HG03175 (cell line): ENCODE measurements around the gene MYO3A.

Experiments
- ATAC-seq: cut with Tn5 transposase; IDR thresholded peaks from one replicate; pipeline ENCODE4 v1.9.1; 2021; ENCODE audit warnings: mild to moderate bottlenecking, moderate library complexity; ENCODE audit not compliant: unreplicated experiment

Gene MYO3A, protein sequence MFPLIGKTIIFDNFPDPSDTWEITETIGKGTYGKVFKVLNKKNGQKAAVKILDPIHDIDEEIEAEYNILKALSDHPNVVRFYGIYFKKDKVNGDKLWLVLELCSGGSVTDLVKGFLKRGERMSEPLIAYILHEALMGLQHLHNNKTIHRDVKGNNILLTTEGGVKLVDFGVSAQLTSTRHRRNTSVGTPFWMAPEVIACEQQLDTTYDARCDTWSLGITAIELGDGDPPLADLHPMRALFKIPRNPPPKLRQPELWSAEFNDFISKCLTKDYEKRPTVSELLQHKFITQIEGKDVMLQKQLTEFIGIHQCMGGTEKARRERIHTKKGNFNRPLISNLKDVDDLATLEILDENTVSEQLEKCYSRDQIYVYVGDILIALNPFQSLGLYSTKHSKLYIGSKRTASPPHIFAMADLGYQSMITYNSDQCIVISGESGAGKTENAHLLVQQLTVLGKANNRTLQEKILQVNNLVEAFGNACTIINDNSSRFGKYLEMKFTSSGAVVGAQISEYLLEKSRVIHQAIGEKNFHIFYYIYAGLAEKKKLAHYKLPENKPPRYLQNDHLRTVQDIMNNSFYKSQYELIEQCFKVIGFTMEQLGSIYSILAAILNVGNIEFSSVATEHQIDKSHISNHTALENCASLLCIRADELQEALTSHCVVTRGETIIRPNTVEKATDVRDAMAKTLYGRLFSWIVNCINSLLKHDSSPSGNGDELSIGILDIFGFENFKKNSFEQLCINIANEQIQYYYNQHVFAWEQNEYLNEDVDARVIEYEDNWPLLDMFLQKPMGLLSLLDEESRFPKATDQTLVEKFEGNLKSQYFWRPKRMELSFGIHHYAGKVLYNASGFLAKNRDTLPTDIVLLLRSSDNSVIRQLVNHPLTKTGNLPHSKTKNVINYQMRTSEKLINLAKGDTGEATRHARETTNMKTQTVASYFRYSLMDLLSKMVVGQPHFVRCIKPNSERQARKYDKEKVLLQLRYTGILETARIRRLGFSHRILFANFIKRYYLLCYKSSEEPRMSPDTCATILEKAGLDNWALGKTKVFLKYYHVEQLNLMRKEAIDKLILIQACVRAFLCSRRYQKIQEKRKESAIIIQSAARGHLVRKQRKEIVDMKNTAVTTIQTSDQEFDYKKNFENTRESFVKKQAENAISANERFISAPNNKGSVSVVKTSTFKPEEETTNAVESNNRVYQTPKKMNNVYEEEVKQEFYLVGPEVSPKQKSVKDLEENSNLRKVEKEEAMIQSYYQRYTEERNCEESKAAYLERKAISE (N-terminal part only)

DNA sequence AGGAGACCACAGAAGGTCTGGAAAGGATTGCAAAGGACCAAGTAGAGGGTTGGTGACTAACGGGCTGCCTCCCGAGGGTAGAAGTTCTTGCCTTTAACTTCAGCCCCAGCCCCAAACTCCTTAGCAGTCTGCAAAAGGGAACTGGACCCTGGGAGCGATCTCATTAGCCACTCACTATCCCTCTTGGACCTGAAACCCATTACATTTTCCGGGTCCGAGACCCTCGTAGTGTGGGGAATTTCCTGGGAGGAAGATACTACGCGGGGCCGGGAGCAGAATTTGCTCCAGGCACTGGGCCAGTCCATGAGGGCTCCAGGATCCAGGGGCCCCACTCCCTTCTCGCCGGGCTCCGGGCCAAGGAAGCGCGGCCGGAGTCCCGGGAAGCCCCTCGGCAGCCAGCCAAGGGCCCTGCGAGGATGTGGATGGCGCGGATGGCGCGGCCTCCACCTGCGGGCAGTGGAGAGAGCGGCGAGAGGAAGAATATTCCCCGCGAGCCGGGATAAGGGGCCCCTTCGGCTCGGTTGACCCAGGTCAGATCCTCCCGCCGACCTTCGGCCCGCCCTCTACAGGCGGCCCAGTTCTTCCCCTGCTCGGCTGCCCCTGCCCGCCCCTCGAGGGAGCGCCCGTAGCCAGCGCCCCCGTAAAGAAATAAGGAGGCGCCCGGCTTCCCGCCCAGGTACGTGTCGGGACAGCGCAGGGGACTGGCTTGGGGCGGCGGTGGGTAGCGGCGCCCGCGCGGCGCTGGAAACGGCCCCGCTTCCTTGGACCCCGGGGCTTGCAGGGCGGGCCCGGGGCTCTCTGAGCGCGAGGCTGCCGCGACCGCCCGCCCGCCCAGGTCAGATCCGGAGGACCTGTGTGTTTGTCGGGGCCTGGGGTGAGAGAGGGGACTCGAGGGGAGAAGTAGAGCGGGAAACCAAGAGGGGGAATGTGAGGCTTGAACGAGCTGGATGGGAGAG lies at the start of gene MYO3A:
TSS of gene MYO3A (plus strand) at position 577 of the 956 bp plus-strand sequence. CDS start 17,882 bp downstream, outside the sequence.
- ATAC-seq, result no peak

DNA sequence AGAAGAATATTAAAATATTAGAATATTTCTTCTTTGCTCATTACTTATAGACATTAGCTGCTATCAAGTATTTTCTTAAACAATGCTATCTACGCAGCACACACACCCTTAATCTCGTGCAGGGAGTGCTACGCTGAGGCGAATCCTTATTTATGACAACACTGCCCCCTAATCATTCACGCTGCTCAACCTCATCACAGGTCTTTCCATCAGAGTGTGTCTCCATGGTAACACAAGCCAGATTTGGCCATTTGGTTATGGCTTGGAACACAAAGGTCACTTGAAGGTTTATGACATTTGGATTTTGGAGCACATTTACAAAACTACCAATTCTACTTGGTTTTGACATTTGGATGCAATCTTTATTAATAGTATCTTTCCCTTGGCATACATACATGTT lies 45.4 kb upstream of the MYO3A start:
- ATAC-seq, result no peak

DNA sequence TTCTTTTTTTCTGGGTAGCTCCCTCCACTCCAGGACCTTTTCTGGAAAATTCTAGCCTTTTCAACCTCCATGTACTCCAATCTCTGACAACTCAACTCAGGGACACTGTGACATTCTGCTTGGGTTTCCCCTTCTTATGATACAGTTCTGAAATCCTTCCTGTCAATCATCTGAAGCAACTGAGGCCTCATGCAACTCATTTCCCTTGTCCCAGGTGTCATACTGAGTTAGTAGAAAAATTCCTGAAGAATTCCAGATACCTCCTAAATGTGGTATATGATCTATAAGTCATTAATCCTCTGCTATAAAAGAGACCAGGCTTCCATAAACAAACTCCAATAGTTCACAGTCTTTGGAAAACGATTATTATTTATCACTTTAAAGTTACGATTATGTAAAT lies 43.0 kb upstream of the MYO3A start:
- no peak for ATAC-seq

DNA sequence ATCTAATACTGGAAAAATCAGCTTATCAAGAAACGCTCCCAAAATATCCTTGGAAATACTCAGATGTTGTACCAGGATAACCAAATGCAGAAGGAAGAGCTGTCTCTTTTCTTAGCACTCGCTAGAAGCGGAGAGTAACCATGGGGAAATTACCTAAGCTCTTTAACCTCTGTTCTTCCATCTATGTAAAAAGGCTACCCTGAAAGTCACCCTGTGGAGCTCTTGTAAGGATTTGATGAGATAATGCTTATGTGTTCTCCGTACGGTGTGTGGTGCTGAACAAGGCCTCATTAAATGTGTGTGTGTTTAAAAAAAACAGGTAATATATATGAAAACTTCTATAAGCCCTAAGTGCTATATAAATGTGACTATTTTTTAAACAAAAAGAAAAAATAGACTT lies 38.2 kb upstream of the MYO3A start:
- ATAC-seq, result no peak

DNA sequence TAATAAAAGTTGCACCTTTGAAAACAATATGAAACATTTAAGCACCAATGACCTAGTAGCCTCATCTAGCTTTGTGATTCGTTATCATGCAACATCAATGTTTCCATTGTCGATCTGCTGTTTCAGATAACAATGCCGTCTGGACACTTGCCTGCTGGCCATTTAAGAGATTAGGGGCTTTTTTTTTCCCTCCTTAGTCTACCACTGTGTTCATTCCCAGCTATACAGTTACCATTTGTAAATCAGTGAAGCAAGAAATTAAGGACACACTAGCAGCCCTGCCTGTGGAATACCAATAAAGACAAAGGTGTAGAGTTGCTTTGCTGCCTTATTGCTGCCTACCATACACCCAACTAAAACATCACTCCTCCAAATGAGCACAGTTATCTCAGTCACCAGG lies 37.6 kb upstream of the MYO3A start:
- no peak for ATAC-seq

DNA sequence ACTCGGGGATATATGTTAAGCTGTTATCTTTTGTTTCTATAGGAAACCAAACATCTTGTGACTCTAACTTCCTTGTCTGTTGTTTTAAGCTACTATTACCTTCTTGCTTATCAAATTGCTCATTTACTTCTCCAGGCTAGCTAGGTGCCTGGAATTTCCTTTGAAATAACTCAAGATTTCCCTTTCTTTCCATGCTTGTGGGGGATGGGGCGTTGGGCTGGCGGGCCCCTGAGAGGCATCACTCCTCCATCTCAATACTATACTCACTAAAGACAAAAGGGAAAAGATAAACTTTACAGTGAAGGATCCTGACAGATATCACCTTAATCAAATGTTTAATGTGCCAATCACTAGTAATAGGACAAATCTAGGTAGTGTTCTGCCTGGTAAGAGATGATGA lies 34.7 kb upstream of the MYO3A start:
- ATAC-seq, result no peak

DNA sequence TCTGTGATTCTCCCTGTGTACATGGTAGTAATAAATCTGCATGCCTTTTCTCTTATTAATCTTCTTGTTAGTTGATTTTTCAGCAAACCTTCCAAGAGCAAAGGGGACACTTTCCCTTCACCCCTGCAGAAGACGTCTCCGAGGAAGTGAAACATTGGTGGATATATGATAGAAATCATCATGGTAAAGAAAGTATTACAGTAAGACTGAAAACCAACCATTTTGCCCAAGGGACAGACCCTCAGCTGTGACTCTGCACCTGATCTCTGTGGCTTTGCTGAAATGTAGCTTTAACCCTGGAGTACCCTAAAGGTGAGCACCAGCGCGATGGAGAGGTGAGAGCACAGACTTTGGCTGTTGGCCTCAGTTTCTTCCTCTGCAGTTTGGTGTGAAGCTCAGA lies 32.8 kb upstream of the MYO3A start:
- no peak for ATAC-seq

DNA sequence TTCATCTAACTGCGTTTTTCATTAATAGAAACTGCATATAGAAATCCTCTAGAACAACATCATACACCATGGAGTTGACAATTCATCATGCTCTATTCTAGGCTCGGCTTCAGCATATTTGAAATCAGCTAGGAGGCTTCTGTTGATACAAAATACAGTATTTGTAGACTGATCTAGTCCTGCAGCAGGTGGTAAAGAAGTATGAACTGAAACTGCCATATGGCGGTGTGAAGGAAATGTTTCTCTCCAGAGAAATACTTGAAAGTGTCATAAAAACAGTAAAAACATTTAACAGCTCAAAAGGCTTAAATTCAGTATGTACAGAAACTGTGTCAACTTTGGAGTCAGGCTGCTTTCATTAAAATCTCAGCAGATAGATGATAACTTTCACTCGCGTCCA lies 32.0 kb upstream of the MYO3A start:
- ATAC-seq, result peak; percentile 51

DNA sequence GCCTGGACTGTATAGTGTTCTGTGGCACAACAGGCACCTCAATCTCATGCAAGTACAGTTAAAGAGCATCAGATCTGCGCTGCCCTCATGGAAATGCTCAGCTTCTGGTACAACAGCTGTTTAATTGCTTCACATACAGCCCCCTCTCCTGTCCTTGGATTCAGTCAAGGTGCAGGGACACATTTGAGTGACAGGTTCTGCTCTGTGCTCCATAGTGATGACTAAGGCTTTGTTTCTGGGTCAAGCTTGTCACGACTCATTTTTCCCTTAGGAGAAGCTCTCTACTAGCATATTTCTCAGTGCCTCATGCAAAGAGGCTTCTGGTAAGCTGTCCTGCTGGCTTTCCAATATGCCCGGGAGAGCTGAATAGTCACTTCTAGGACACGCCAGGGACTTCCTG lies 26.8 kb upstream of the MYO3A start:
- ATAC-seq, result no peak

DNA sequence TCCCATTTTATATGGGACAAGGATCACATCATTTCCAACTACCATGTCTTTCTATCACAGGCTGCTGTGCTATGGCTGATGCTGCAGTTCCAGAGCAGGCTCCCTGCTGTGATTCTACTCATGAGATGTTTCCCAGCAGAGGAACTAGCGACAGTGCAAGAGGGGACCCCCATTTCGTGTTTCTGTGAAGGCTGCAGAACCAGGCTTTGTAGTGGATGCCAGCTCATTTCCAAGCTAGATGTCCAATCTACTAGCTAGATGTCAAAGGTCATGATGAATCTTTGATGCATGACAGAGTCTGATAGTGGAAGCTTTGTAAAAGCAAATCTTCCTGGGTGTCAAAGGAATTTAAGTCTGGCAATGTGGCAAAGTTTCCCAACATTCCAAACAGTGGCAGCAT lies 21.2 kb upstream of the MYO3A start:
- ATAC-seq, result no peak

DNA sequence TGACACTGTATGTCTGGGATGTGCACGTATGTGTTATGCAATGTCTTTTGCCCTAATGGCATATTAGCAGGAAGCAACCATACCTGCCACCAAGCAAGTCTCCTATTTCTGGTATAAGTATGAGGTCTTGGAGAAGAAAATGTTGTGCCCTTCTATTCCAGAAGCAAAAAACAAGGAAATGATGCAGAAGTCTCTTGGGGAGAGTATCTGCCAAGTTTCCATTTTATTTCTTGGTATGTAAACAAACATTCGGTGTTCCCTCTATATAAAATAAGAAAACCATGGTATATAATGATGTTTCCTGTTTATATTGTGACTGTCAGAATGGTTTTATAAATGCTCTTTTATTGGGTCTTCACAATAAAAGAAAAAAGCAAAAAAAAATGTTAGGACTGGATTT lies 19.3 kb upstream of the MYO3A start:
- no peak for ATAC-seq

DNA sequence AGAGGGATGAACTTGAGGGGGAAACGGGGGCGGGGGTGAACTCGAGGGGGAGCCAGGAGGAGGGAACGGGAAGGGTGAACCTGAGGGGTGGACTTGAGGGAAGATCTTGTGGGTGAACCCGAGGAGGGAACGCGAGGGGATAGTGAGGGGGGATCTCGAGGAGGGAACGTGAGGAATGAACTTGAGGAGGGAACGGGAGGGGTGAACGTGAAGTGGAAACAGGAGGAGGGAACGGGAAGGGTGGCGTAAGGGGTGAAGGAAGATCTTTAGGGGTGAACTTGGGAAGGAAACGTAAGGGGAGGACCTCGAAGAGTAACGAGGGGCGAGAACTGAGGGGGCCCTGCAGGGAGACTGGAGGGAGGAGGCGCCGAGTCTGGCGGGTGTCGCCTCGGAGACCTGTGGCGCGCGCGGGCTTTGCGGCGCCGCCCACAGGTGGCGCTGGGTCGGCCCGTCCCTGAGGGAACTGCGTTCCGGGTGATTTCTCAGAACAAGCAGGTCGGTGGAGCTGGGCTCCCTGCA lies 651 bp downstream of the MYO3A start:
- ATAC-seq, result no peak

DNA sequence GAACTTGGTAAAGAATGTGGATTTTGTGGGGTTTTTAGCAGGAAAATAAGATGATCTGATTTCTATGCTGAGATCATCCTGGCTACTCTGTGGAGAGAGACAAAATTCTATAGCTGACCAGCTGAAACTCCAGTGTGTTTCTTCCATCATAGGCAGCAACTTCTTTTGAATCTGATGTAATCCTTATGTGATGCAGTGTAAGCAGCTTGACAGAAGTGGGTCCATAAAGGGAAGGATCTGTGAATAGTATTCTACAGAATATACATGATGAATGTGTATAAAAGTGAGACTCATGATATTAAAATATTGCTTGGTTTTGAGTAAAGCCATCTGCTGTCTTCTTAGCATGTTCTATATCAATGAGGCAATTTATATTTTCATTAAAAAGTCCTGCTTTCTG lies 4.4 kb downstream of the MYO3A start:
- ATAC-seq, result no peak

DNA sequence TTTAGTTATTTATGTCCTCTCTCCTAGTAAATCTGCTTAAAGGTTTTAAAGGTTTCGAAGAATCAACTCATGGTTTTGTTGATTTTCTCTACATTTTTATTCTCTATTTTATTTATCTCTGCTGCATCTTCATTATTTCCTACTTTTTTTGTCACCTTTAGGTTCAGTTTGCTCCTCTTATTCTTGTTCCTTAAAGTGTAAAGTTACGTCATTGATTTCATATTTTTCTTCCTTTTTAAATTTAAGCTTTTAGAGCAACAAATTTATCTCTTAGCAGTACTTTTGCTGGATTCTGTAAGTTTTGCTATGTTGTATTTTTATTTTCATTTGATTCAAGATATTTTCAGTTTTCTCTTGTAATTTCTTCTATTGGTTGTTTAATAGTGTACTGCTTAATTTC lies 10.7 kb downstream of the MYO3A start:
- ATAC-seq, result no peak

DNA sequence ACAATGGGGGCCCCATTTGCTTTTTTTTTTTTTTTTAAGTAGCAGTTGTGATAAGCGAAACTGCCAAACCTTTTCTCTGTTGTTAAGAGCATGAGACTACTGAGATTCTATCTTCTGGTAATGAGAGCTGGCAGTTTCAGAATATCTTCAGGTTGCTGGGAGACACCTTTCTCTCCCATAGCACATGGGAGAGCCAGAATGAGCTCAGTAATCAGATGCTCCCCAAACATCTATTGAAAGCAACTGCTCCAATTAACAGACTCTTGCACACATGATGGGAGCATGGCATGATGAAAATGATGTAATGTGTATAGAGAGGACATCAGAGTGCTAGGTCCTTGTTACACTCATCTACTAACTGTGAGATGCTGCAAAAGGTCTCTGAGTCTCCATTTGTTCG lies 18.8 kb downstream of the MYO3A start:
- no peak for ATAC-seq

DNA sequence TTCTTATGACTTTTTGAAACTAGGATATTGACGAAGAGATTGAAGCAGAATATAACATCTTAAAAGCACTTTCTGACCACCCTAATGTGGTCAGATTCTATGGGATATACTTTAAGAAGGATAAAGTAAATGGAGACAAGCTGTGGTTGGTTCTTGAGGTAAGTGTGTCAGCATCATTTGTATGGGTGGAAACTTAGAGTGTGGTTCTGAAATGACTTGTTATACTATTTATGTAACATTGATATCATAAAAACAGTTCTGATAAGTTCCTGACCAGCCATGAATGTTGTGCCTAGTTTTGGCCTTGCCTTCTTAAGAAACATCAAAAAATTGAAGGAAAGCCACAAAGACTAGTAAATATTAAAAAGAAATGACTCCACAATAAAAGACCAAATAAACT lies 20.8 kb downstream of the MYO3A start:
- ATAC-seq, result no peak

DNA sequence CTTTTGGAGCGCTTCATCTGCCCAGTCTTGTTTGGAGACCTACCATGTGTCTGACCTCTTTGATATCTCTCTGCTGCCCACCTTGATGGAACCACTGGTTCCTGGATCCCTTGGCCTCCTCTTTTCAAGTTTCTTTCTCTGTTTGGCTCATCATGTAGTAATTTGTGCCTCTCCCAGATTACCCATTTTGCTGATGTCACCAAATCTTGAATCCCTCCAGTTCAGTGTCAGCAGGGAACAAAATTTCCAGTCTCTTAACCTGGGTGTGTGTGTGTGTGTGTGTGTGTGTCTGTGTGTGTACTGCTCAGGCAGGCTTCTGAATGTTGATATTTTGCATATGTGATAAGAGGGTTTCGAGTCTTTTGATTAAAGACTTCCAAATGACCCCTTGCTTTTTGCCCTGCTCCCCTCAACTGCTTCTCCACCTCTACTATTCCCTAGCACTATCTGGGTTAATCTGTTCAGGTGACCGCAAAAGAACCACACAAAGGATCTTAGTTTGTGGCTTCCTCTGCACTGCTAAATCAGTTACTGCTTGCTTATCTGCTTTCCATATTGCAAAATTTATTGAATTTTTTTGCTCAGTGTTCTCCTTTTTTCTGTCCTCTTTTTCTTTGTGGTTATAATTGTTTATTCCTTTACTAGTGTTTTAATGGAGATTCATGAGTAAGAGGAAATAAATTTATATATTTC lies 25.7 kb downstream of the MYO3A start:
- no peak for ATAC-seq

DNA sequence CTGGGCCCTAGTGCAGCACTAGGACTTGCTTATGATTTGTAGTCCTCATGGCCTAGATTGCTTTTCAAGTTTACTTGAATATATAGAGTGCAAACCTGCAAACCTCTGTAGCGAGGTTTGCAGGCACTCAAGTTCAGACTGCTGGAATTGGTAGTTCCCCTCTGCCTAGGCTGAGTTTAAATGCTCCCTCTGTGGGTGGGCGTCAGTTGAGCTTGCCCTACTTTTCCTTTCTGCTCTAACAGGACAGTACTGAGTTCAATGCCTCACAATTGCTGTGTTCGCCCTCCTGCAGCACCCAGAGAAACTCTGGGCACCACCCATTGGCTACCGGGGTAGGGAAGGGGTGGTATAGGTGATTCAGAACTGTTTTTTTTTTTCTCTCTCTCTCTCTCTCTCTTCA lies 31.6 kb downstream of the MYO3A start:
- no peak for ATAC-seq

DNA sequence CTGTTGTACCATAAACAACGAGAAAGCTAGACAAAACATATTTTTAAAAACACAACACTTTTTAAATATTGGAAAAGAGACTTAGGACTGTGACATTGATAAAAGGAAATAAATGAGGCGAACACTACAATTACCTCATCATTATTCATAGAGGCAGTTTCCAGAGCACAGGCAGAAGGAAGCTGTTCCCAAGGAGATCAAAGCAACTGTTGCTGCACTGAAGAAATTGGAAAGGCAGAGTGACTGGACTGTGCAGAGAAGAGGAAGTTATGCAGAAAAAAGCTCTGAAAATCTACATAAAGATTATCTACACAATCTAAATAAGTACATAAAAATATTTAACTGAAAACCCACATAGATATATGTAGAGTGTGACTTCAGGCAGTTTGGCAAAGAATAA lies 32.8 kb downstream of the MYO3A start:
- ATAC-seq, result no peak
